Stimulated activated CD8-positive, alpha-beta memory T cell treated with anti-CD3 and anti-CD28 coated beads, Interleukin-7, amount 100 ng/mL, for 1 hour (primary cell): ENCODE results near the gene SLC6A5.

ENCODE experiments used
- DNase-seq, 2 donors: peaks; one replicate each; pipeline ENCODE4 v3.0.0-alpha.2; 2020; ENCODE audit warnings: low read depth in 2 of 2

SLC6A5 gene

GRCh38 chr11:20668844-20669819, 69.7 kb downstream of the SLC6A5 start, which contains the start of gene NELL1:
TSS of gene NELL1 (plus strand) at chr11:20669586.
- no peak for DNase-seq

GRCh38 chr11:20669820-20670684, 70.6 kb downstream of the SLC6A5 start:
- no peak for DNase-seq

- DNase-seq = no peak
Measured at GRCh38 chr11:20670932-20671403, 71.6 kb downstream of the SLC6A5 start.

- no peak for DNase-seq
Measured at GRCh38 chr11:20671856-20672546, 72.6 kb downstream of the SLC6A5 start.

- no peak for DNase-seq
Measured at GRCh38 chr11:20672575-20672974, 73.2 kb downstream of the SLC6A5 start.

GRCh38 chr11:20676658-20677057, 77.2 kb downstream of the SLC6A5 start:
- DNase-seq = no peak

GRCh38 chr11:20688761-20689160, 89.4 kb downstream of the SLC6A5 start:
- no peak for DNase-seq

GRCh38 chr11:20707876-20708275, 108.5 kb downstream of the SLC6A5 start:
- no peak for DNase-seq
